ENCODE results near the gene ESD.

Gene ESD

GRCh38 chr13:46803586-46803985, 6.6 kb upstream of the ESD start:
- Histone ChIP-seq H3K4me1 (ENCODE audit: control insufficient read depth in 1 of 2, insufficient read depth in 1 of 2, low read depth in 1 of 2, low read length in 1 of 2) (no peaks in the 10 kb centered on the region), H3K36me3 (no peaks in the 10 kb centered on the region), H3K4me3 (ENCODE audit: low read depth in 1 of 2, low read length in 1 of 2) (no peak overlapping the region), H3K27me3 (no peaks in the 10 kb centered on the region), H3K9me3 (no peaks in the 10 kb centered on the region), H3K27ac (no peak overlapping the region)
- no peak for TF ChIP-seq CTCF (IDR thresholded peaks at IDR 0.05)

- peaks cover 7 to 9% of the 10 kb centered on the region in 2 experiments for H3K4me1 ChIP-seq (ENCODE audit: control insufficient read depth in 1 of 2, insufficient read depth in 1 of 2, low read depth in 1 of 2, low read length in 1 of 2)
- no peak overlapping the region for H3K27ac ChIP-seq
- no peak for TF ChIP-seq CTCF (IDR thresholded peaks at IDR 0.05)
- no peaks in the 10 kb centered on the region for H3K27me3 ChIP-seq
- H3K36me3 ChIP-seq = no peaks in the 10 kb centered on the region
- H3K4me3 ChIP-seq (ENCODE audit: low read depth in 1 of 2, low read length in 1 of 2) = no peak overlapping the region
- H3K9me3 ChIP-seq = no peaks in the 10 kb centered on the region
Measured at GRCh38 chr13:46801858-46802257, 4.9 kb upstream of the ESD start.

GRCh38 chr13:46799139-46799538, 2.2 kb upstream of the ESD start:
- TF ChIP-seq CTCF (IDR thresholded peaks at IDR 0.05) = no peak

GRCh38 chr13:46797501-46798237, 708 bp upstream of the ESD start:
- Histone ChIP-seq H3K27me3 (no peaks in the 10 kb centered on the region), H3K27ac (peak overlapping the region; percentile 83), H3K4me3 (ENCODE audit: low read depth in 1 of 2, low read length in 1 of 2) (peak overlapping the region; percentile 90 to 94), H3K9me3 (no peaks in the 10 kb centered on the region), H3K4me1 (ENCODE audit: control insufficient read depth in 1 of 2, insufficient read depth in 1 of 2, low read depth in 1 of 2, low read length in 1 of 2) (peaks cover 16% of the 10 kb centered on the region in 2 experiments), H3K36me3 (no peaks in the 10 kb centered on the region)
- no peak for TF ChIP-seq CTCF (IDR thresholded peaks at IDR 0.05)

More at GRCh38 chr13:46799139-46799538, 2.2 kb upstream of the ESD start:
- no peaks in the 10 kb centered on the region for H3K36me3 ChIP-seq
- H3K4me1 ChIP-seq (ENCODE audit: control insufficient read depth in 1 of 2, insufficient read depth in 1 of 2, low read depth in 1 of 2, low read length in 1 of 2) = peaks cover 16% of the 10 kb centered on the region in 2 experiments
- no peak overlapping the region for H3K4me3 ChIP-seq (ENCODE audit: low read depth in 1 of 2, low read length in 1 of 2)
- no peaks in the 10 kb centered on the region for H3K9me3 ChIP-seq
- H3K27me3 ChIP-seq = no peaks in the 10 kb centered on the region
- H3K27ac ChIP-seq = no peak overlapping the region

GRCh38 chr13:46796129-46796514, 839 bp downstream of the ESD start:
- H3K27me3 ChIP-seq = no peaks in the 10 kb centered on the region
- peaks cover 2% of the 10 kb centered on the region for H3K36me3 ChIP-seq
- H3K4me3 ChIP-seq (ENCODE audit: low read depth in 1 of 2, low read length in 1 of 2) = peak overlapping the region; percentile 90 to 94
- peaks cover 16% of the 10 kb centered on the region in 2 experiments for H3K4me1 ChIP-seq (ENCODE audit: control insufficient read depth in 1 of 2, insufficient read depth in 1 of 2, low read depth in 1 of 2, low read length in 1 of 2)
- peak overlapping the region; percentile 83 for H3K27ac ChIP-seq
- no peaks in the 10 kb centered on the region for H3K9me3 ChIP-seq
- no peak for TF ChIP-seq CTCF (IDR thresholded peaks at IDR 0.05)

All from neutrophil (primary cell).